Measurements from ENCODE around the gene MGMT.

The MGMT gene

DNA sequence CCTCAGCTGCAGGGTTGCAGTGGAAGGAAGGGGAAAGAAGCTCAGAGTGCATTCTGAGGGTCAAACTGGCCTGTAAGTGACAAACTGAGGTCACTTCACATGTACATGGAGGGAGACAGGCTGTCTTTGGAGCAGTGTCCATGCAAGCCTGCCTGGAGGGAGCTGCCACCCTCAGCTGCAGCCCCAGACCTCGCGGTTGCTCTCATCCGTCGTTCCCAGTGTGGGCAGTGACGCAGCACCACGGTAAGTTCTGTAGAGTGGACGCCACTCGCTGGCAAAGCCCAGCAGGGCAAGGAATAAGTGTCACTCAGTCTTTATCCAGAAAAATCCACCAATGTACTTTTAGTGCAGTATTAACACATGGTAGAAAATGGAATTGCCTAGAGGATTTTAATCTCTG lies 225.7 kb downstream of the MGMT start:
- no peak for DNase-seq (ENCODE audit: low spot score)
- TF ChIP-seq, protein P1, sequence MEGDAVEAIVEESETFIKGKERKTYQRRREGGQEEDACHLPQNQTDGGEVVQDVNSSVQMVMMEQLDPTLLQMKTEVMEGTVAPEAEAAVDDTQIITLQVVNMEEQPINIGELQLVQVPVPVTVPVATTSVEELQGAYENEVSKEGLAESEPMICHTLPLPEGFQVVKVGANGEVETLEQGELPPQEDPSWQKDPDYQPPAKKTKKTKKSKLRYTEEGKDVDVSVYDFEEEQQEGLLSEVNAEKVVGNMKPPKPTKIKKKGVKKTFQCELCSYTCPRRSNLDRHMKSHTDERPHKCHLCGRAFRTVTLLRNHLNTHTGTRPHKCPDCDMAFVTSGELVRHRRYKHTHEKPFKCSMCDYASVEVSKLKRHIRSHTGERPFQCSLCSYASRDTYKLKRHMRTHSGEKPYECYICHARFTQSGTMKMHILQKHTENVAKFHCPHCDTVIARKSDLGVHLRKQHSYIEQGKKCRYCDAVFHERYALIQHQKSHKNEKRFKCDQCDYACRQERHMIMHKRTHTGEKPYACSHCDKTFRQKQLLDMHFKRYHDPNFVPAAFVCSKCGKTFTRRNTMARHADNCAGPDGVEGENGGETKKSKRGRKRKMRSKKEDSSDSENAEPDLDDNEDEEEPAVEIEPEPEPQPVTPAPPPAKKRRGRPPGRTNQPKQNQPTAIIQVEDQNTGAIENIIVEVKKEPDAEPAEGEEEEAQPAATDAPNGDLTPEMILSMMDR (IDR thresholded peaks at IDR 0.05; ENCODE audit: extremely low read depth, missing control alignments): no peak

DNA sequence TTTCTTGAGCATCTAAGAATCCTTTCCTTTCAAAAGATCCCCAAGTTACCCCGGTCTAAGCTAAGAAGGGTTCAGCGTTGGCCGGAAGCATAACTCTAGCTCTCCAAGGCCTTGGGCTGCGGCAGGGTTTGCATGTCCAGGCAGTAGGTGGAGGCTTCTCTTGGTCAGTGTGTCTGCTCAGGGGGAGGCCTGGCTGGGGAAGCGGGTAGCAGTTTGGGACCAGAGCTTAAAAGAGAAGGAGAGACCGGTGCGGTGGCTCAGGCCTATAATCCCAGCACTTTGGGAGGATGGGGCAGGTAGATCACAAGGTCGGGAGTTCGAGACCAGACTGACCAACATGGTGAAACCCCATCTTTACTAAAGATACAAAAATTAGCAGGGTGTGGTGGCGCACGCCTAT lies 226.3 kb downstream of the MGMT start:
- no peak for DNase-seq (ENCODE audit: low spot score)
- TF ChIP-seq, protein P1 (IDR thresholded peaks at IDR 0.05; ENCODE audit: extremely low read depth, missing control alignments): no peak

DNA sequence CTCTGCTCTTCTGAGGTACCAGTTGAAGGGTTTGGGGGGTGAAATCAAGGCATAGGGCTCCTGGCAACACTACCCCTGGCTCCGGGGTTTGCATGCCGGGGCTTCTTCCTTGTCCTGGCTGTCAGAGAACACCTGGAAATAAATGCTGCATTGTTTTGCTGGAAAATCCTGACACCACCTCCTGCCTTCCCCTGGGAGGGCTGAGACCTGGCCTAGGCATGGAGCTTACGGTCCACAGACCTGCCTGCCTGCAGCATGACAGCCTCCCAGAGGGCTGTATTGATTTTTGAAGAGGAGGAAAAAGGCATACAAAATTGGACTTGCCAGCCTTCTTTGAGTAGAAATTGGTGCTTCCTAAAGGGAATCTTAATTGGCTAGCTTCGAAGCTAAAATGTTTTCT lies 227.1 kb downstream of the MGMT start:
- TF ChIP-seq, protein P1 (IDR thresholded peaks at IDR 0.05; ENCODE audit: extremely low read depth, missing control alignments): no peak
- no peak for DNase-seq (ENCODE audit: low spot score)

DNA sequence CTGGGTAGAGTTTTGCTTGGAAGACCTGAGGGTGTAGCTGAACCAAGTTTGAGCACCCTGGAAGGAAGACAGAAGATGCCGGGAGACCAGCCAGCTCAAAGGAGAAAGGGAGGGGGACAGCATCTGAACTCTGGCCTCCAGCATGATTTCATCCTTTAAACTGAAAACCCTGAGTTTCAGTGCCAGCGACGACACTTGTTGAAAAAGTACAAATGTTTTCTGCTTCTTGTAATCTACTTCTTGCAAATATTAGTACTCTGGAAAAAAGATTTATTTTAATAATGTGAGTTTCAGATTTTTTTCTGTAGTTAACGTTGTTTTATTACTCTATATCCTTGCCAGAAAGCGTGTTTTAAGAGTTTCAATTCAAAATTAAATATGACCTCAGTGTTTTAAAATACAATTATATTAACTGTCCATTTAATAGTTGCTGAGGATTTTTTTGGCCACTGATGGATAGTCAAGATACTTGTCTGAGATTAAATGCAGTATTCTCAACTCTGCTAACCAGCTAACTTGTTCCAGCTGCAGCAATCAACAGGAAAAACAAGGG lies 227.7 kb downstream of the MGMT start:
- no peak for DNase-seq (ENCODE audit: low spot score)
- TF ChIP-seq, protein P1 (IDR thresholded peaks at IDR 0.05; ENCODE audit: extremely low read depth, missing control alignments): no peak

DNA sequence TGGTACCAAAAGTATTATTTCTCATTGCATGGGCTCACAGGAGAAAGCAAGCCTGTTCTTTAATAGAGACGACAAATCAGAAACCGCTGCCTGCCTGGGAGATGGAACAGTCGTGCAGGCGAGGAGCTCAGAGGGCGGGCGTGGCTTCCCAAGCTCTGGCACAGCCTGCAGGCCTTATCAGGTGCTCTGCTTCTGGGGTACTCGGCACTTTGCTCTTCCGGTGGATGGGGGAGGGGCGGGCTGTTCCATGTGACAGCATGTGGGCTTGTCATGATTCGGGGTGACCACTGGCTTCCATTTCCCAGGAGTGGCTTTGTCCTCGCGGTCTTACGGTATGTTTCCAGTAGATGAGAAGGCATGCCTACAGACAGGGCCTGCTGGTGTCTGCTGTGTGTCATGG lies 228.6 kb downstream of the MGMT start:
- no peak for DNase-seq (ENCODE audit: low spot score)
- TF ChIP-seq, protein P1 (IDR thresholded peaks at IDR 0.05; ENCODE audit: extremely low read depth, missing control alignments): no peak

DNA sequence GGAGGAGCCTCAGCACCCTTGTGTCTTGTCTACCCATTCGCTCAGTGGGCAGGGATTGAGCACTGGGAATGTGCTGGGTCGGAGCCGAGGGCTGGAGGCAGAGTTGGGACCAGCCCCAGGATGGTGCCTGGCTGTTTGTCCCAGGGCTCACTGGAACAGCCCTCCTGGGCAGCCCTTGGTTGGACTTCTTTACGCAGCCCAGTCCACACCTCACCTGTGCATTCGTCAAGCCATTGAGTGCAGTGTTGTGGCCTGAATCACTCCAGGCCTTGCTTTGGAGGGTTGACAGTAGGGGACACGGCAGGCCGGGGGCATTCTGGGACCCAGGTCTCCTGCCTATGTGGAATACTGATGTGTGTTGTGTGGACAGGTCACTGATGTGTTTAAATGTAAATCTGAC lies 229.6 kb downstream of the MGMT start:
- TF ChIP-seq, protein P1 (IDR thresholded peaks at IDR 0.05; ENCODE audit: extremely low read depth, missing control alignments): no peak
- no peak for DNase-seq (ENCODE audit: low spot score)

DNA sequence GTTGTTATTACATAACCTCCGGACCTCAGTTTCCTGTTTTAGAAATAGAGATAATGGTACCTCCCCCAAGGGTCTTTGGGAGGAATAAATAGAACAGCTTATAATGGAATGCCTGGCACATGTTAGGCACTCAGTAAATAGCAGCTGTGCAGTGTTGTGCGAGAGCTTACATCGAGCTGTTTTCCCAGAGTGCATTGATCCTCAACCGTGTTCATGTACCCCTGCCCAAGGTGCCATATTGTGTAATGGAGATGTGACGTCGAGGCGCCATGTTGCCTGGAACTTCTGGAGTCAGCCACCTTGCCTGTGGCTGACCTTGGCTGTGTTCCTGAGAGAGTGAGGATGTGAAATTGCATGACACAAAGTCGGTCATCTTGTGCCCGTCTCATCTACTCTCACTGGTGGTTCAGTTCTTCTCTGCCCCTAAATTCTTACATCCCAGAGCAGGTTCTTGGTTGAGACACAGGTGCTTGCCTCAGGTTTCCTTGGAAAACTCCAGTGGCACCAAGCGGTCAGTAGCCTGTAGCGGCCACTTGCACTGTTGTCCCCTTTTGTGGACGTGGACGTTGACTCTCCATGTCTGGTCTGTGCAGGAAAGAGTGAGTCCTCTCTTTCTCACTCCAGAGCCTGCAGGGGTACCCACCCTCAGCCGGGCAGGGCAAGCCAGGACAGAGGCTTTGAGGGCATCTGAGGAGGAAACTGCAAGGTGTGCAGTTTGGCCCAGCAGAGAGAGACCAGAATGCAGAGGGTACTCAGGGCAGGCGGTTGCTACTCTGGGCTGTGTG lies 230.6 kb downstream of the MGMT start:
- no peak for DNase-seq (ENCODE audit: low spot score)
- TF ChIP-seq, protein P1 (IDR thresholded peaks at IDR 0.05; ENCODE audit: extremely low read depth, missing control alignments): no peak

All from GM20000 (cell line).